Right atrium auricular region (tissue), 2 donors: Measurements from ENCODE around the gene PODXL2. TPM values are rescaled to one million over a fixed set of nuclear protein-coding genes. Genes with fewer than 3 reads are reported as not detected.

Source experiments
- DNase-seq: peaks from one replicate; pipeline ENCODE4 v3.0.0-alpha.2; 2019; ENCODE audit warnings: low spot score
- H3K27ac ChIP-seq, 2 donors: fragments of 200-600 bp; sonication (generic); 1 replicate in 1 of 2; 2 replicates in 1 of 2; pipeline ENCODE4 v1.5.1; 2016 to 2019
- H3K27me3 ChIP-seq, 2 donors: fragments of 200-600 bp; sonication (generic); one replicate each; pipeline versions ENCODE4 v1.5.1 to v1.6.0; 2017 to 2019
- H3K36me3 ChIP-seq: fragments of 200-600 bp; sonication (generic); one replicate; pipeline ENCODE4 v1.5.1; 2016
- H3K4me1 ChIP-seq, 2 donors: fragments of 200-600 bp; sonication (generic); one replicate each; pipeline versions ENCODE4 v1.5.1 to v1.6.0; 2017 to 2019
- H3K4me3 ChIP-seq, 2 donors: fragments of 200-600 bp; sonication (generic); 1 replicate in 1 of 2; 2 replicates in 1 of 2; pipeline ENCODE4 v1.5.1; 2017 to 2019; ENCODE audit warnings: mild to moderate bottlenecking in 1 of 2, moderate library complexity in 1 of 2
- H3K9me3 ChIP-seq, 2 donors: fragments of 200-600 bp; sonication (generic); one replicate each; pipeline ENCODE4 v1.5.1; 2019
- CTCF ChIP-seq, 2 donors: fragments of 200-600 bp; sonication (generic); IDR thresholded peaks; one replicate each; pipeline ENCODE4 v1.5.1; 2019; ENCODE audit warnings: antibody characterized with exemption in 2 of 2
- total RNA-seq, 2 donors: library from RNA; depleted of rRNA; stranded (reverse); fragments of >200 nt; gene quantifications; one replicate each; pipeline ENCODE4 v1.1.0, GENCODE V29; 2016

The PODXL2 gene
- total RNA-seq, 2 donors from 2014 or later = 1.9 to 2.9 TPM

GRCh38 chr3:127660621-127661251 is 31.8 kb downstream of the PODXL2 start:
- no peak for DNase-seq
- H3K4me1 ChIP-seq = no peaks in the 10 kb centered on the region

GRCh38 chr3:127661600-127661999 is 32.6 kb downstream of the PODXL2 start:
- no peak for DNase-seq
- TF ChIP-seq CTCF (IDR thresholded peaks at IDR 0.05) = no peak
- Histone ChIP-seq H3K9me3 (no peaks in the 10 kb centered on the region), H3K4me3 (no peak overlapping the region), H3K4me1 (no peaks in the 10 kb centered on the region), H3K27ac (no peak overlapping the region), H3K36me3 (no peaks in the 10 kb centered on the region), H3K27me3 (no peaks in the 10 kb centered on the region)

More at GRCh38 chr3:127660621-127661251, 31.8 kb downstream of the PODXL2 start:
- Histone ChIP-seq H3K27me3 (no peaks in the 10 kb centered on the region), H3K9me3 (no peaks in the 10 kb centered on the region), H3K4me3 (no peak overlapping the region), H3K36me3 (no peaks in the 10 kb centered on the region), H3K27ac (no peak overlapping the region)
- TF ChIP-seq CTCF (IDR thresholded peaks at IDR 0.05) = no peak

GRCh38 chr3:127662001-127662469 is 33.0 kb downstream of the PODXL2 start:
- no peak overlapping the region for H3K4me3 ChIP-seq
- H3K27me3 ChIP-seq = no peaks in the 10 kb centered on the region
- H3K4me1 ChIP-seq = no peaks in the 10 kb centered on the region
- TF ChIP-seq CTCF (IDR thresholded peaks at IDR 0.05) = no peak
- H3K36me3 ChIP-seq = no peaks in the 10 kb centered on the region
- no peak for DNase-seq
- no peaks in the 10 kb centered on the region for H3K9me3 ChIP-seq
- H3K27ac ChIP-seq = no peak overlapping the region

- DNase-seq = no peak
- Histone ChIP-seq H3K27ac (no peak overlapping the region), H3K4me3 (no peak overlapping the region), H3K4me1 (no peaks in the 10 kb centered on the region), H3K9me3 (no peaks in the 10 kb centered on the region), H3K27me3 (no peaks in the 10 kb centered on the region), H3K36me3 (no peaks in the 10 kb centered on the region)
- no peak for TF ChIP-seq CTCF (IDR thresholded peaks at IDR 0.05)
These were observed 34.2 kb downstream of the PODXL2 start for GRCh38 chr3:127663151-127663550.

- TF ChIP-seq CTCF (IDR thresholded peaks at IDR 0.05) = no peak
- Histone ChIP-seq H3K4me1 (no peaks in the 10 kb centered on the region), H3K27ac (no peak overlapping the region), H3K27me3 (no peaks in the 10 kb centered on the region), H3K9me3 (no peaks in the 10 kb centered on the region), H3K36me3 (no peaks in the 10 kb centered on the region), H3K4me3 (no peak overlapping the region)
- DNase-seq = no peak
These were observed 36.2 kb downstream of the PODXL2 start for GRCh38 chr3:127665165-127665564.

GRCh38 chr3:127665586-127665985 is 36.6 kb downstream of the PODXL2 start:
- DNase-seq = no peak
- no peaks in the 10 kb centered on the region for H3K9me3 ChIP-seq
- H3K36me3 ChIP-seq = no peaks in the 10 kb centered on the region
- H3K4me1 ChIP-seq = no peaks in the 10 kb centered on the region
- no peak overlapping the region for H3K4me3 ChIP-seq
- no peaks in the 10 kb centered on the region for H3K27me3 ChIP-seq
- TF ChIP-seq CTCF (IDR thresholded peaks at IDR 0.05) = no peak
- no peak overlapping the region for H3K27ac ChIP-seq
